Measurements from ENCODE around the gene LIN7C. TPM values are rescaled to one million over a fixed set of nuclear protein-coding genes. Genes with fewer than 3 reads are reported as not detected.
A peak's percentile ranks its signal among the peaks of the same experiment; 100 is the strongest.

Gene LIN7C
- total and polyA plus RNA-seq, 12 donors = 3.4 to 22.3 (median 16.4) TPM

GRCh38 chr11:27528712-27529111, 22.1 kb upstream of the LIN7C start:
- DNase-seq (no peak), ATAC-seq (no peak)
- intact Hi-C loops (cut with DNase I) = loop anchor here in 3 of 10 donors (5.0 to 10.0 kb wide), 3 partner anchors 116 to 169 kb away; no protein-coding TSS in a partner anchor
- TF ChIP-seq, protein P1, sequence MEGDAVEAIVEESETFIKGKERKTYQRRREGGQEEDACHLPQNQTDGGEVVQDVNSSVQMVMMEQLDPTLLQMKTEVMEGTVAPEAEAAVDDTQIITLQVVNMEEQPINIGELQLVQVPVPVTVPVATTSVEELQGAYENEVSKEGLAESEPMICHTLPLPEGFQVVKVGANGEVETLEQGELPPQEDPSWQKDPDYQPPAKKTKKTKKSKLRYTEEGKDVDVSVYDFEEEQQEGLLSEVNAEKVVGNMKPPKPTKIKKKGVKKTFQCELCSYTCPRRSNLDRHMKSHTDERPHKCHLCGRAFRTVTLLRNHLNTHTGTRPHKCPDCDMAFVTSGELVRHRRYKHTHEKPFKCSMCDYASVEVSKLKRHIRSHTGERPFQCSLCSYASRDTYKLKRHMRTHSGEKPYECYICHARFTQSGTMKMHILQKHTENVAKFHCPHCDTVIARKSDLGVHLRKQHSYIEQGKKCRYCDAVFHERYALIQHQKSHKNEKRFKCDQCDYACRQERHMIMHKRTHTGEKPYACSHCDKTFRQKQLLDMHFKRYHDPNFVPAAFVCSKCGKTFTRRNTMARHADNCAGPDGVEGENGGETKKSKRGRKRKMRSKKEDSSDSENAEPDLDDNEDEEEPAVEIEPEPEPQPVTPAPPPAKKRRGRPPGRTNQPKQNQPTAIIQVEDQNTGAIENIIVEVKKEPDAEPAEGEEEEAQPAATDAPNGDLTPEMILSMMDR (IDR thresholded peaks at IDR 0.05) = peak in 4 of 9 donors; percentile 28 to 53 (median 30)
- Histone ChIP-seq H3K27me3 (no peaks in the 10 kb centered on the region), H3K9me3 (no peaks in the 10 kb centered on the region), H3K36me3 (no peaks in the 10 kb centered on the region), H3K27ac (no peak overlapping the region), H3K4me1 (peaks cover 0 to 13% (median 3%) of the 10 kb centered on the region in 9 donors), H3K4me3 (no peak overlapping the region)

- ATAC-seq (no peak), DNase-seq (no peak)
- TF ChIP-seq, protein P1 (IDR thresholded peaks at IDR 0.05) = no peak
- Histone ChIP-seq H3K27ac (peak overlapping the region in 5 of 10 donors; percentile 21 to 61 (median 38)), H3K4me3 (no peak overlapping the region), H3K4me1 (peaks cover 0 to 13% (median 3%) of the 10 kb centered on the region in 9 donors), H3K9me3 (no peaks in the 10 kb centered on the region), H3K36me3 (no peaks in the 10 kb centered on the region), H3K27me3 (no peaks in the 10 kb centered on the region)
- intact Hi-C loops (cut with DNase I) = loop anchor here in 3 of 10 donors (5.0 to 10.0 kb wide), 3 partner anchors 118 to 171 kb away; no protein-coding TSS in a partner anchor
- 83 to 90% methylated on average over 2 of the region's 2 CpGs for WGBS, 2 donors
Measured at GRCh38 chr11:27526535-27526934, 20.0 kb upstream of the LIN7C start.

DNA sequence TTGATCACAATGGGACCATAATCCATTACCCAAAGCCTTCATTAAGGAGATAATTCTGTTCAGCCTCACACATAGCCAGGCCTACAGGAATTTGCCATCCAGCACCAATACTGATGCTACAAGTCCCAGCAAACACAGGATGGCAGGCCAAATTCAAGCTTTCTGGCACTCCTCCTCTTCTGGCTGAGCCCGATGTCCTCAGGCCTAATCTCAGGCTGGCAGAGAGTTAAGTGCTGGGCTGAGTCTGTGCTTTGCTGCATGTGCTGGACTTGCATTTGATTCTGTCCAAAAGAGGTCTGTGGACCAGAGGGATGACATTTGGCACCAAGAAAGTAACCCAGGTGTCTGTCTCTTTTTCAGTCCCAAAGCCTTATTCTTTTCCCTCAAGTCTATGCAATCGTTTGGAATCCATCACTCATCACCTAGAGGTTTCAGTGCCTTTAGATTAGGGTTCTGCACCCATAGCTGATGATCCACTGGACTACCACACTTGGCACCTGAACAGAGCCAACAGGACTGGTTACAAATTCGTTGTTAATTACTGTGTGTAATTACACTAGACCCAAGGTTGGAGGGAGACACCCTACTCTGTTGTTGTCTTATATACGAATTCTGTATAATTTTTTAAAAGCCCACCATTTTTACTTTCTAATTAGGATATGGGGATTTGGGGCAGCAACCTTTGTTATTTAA, 19.4 kb upstream of the LIN7C start:
- Histone ChIP-seq H3K27ac (peak overlapping the region in 5 of 10 donors; percentile 32 to 61 (median 38)), H3K27me3 (no peaks in the 10 kb centered on the region), H3K9me3 (no peaks in the 10 kb centered on the region), H3K4me1 (peaks cover 0 to 13% (median 3%) of the 10 kb centered on the region in 9 donors), H3K4me3 (no peak overlapping the region), H3K36me3 (no peaks in the 10 kb centered on the region)
- intact Hi-C loops (cut with DNase I) = loop anchor here in 3 of 10 donors (5.0 to 10.0 kb wide), 3 partner anchors 119 to 171 kb away; no protein-coding TSS in a partner anchor
- peak in 1 of 2 donors; percentile 35 for DNase-seq
- 51 to 62% methylated on average over 4 of the region's 4 CpGs for WGBS, 2 donors
- peak; percentile 61 to 96 (median 92) for ATAC-seq
- TF ChIP-seq, protein P1 (IDR thresholded peaks at IDR 0.05) = no peak

- 65 to 75% methylated on average over 5 of the region's 5 CpGs for WGBS, 2 donors
- H3K4me1 ChIP-seq = peaks cover 0 to 13% (median 3%) of the 10 kb centered on the region in 9 donors
- H3K36me3 ChIP-seq = no peaks in the 10 kb centered on the region
- no peak overlapping the region for H3K4me3 ChIP-seq
- H3K27ac ChIP-seq = no peak overlapping the region
- no peaks in the 10 kb centered on the region for H3K9me3 ChIP-seq
- ATAC-seq = no peak
- DNase-seq = no peak
- H3K27me3 ChIP-seq = no peaks in the 10 kb centered on the region
- TF ChIP-seq, protein P1 (IDR thresholded peaks at IDR 0.05) = peak in 3 of 9 donors; percentile 13 to 18 (median 17)
- intact Hi-C loops (cut with DNase I) = loop anchor here in 2 of 10 donors (10.0 kb wide), 2 partner anchors 121 to 171 kb away; no protein-coding TSS in a partner anchor
Measured at GRCh38 chr11:27524155-27524554, 17.6 kb upstream of the LIN7C start.

Measured in heart right ventricle (tissue), 16 donors.